HepG2 (cell line): ENCODE measurements around the gene CLASP1. TPM values are rescaled to one million over a fixed set of nuclear protein-coding genes. Genes with fewer than 3 reads are reported as not detected.
A peak's percentile ranks its signal among the peaks of the same experiment; 100 is the strongest.

ENCODE experiments used
- ARID5B ChIP-seq: IDR thresholded peaks from 2 replicates; pipeline ENCODE4 v1.4.0; 2020; ENCODE audit warnings: mild to moderate bottlenecking, missing genetic modification reagents
- CREM ChIP-seq, 2 experiments: sonication (generic) in 1 of 2; formaldehyde crosslinking in 1 of 2; IDR thresholded peaks; 2 replicates each; pipeline versions ENCODE4 v1.4.0 to v1.6.1; 2016 to 2020; ENCODE audit warnings: antibody characterized with exemption in 1 of 2, mild to moderate bottlenecking in 1 of 2, missing genetic modification reagents in 1 of 2
- DPF2 ChIP-seq: sonication (generic); formaldehyde crosslinking; IDR thresholded peaks from 2 replicates; pipeline ENCODE4 v1.4.0; 2020; ENCODE audit warnings: mild to moderate bottlenecking, low read depth, missing genetic modification reagents, borderline replicate concordance
- EP300 ChIP-seq, 3 experiments: sonication (generic) in 1 of 3; formaldehyde crosslinking in 1 of 3; IDR thresholded peaks; 2 replicates each; pipeline versions ENCODE4 v1.5.1 to v1.6.1; 2011 to 2020; ENCODE audit warnings: low read depth in 2 of 3, low read length in 2 of 3, borderline replicate concordance in 1 of 3, improper control_type of control experiment in 1 of 3, mild to moderate bottlenecking in 1 of 3, missing genetic modification reagents in 1 of 3, moderate library complexity in 1 of 3
- GFI1 ChIP-seq: sonication (generic); formaldehyde crosslinking; IDR thresholded peaks from 2 replicates; pipeline ENCODE4 v1.5.0; 2020; ENCODE audit warnings: missing genetic modification reagents, mild to moderate bottlenecking, borderline replicate concordance
- KAT8 ChIP-seq: IDR thresholded peaks from 2 replicates; pipeline ENCODE4 v1.6.1; 2016; ENCODE audit warnings: missing genetic modification reagents, missing compliant biosample characterization
- NR2F6 ChIP-seq, 2 experiments: IDR thresholded peaks; 2 replicates each; pipeline ENCODE4 v1.6.1; 2016; ENCODE audit warnings: antibody characterized with exemption in 1 of 2, mild to moderate bottlenecking in 1 of 2
- REST ChIP-seq, 2 experiments: IDR thresholded peaks; 2 replicates each; pipeline ENCODE4 v1.6.1; 2011 to 2012; ENCODE audit warnings: low read length in 2 of 2, borderline replicate concordance in 1 of 2, low read depth in 1 of 2, mild to moderate bottlenecking in 1 of 2, moderate library complexity in 1 of 2
- SMAD1 ChIP-seq: sonication (generic); formaldehyde crosslinking; IDR thresholded peaks from 2 replicates; pipeline ENCODE4 v1.4.0; 2020; ENCODE audit warnings: missing genetic modification reagents, low read depth, mild to moderate bottlenecking, borderline replicate concordance
- SOX5 ChIP-seq: IDR thresholded peaks from 2 replicates; pipeline ENCODE4 v1.6.1; 2016; ENCODE audit warnings: borderline replicate concordance
- SRSF1 ChIP-seq: fragments of 200-400 bp; formaldehyde crosslinking; optimal IDR thresholded peaks from 2 replicates; pipeline ENCODE3; 2017; ENCODE audit warnings: mild to moderate bottlenecking, low read depth, low read length, moderate library complexity
- TARDBP ChIP-seq: sonication (generic); formaldehyde crosslinking; IDR thresholded peaks from 2 replicates; pipeline ENCODE4 v1.8.0; 2022; ENCODE audit warnings: mild to moderate bottlenecking, missing genetic modification reagents
- UBTF ChIP-seq: sonication (generic); formaldehyde crosslinking; IDR thresholded peaks from 2 replicates; pipeline ENCODE4 v1.4.0; 2020; ENCODE audit warnings: mild to moderate bottlenecking, missing genetic modification reagents
- ZMYM4 ChIP-seq: sonication (generic); formaldehyde crosslinking; IDR thresholded peaks from 2 replicates; pipeline ENCODE4 v1.8.1; 2023; ENCODE audit warnings: mild to moderate bottlenecking, missing genetic modification reagents
- ZNF230 ChIP-seq: sonication (generic); formaldehyde crosslinking; IDR thresholded peaks from 2 replicates; pipeline ENCODE4 v1.4.0; 2020; ENCODE audit warnings: mild to moderate bottlenecking, missing genetic modification reagents
- polyA plus RNA-seq, 8 experiments: library from polyadenylated mRNA; depleted of rRNA in 3 of 8; stranded (reverse) in 7 of 8; unstranded in 1 of 8; fragments of >200 nt; fragmentation: Illumina TruSeq in 4 of 8; extraction: Trizol in 4 of 8; gene quantifications; 2 replicates each; pipeline versions ENCODE4 v1.2.1 to v1.2.3, GENCODE V29; 2011 to 2016; ENCODE audit warnings: low read depth in 4 of 8, missing spikeins in 1 of 8, mixed read lengths in 1 of 8; ENCODE audit not compliant: insufficient read depth in 1 of 8
- total RNA-seq, 5 experiments: library from RNA; depleted of rRNA; stranded (reverse); fragments of >200 nt; fragmentation: Illumina TruSeq; extraction: Trizol; gene quantifications; 2 replicates each; pipeline ENCODE4 v1.2.3, GENCODE V29; 2016; ENCODE audit warnings: low read depth in 1 of 5
- TF ChIP-seq, protein P1 (sequence below), 2 experiments: sonication (generic) in 1 of 2; formaldehyde crosslinking in 1 of 2; IDR thresholded peaks; 2 replicates each; pipeline versions ENCODE4 v1.4.0 to v1.6.1; 2018 to 2020; ENCODE audit warnings: missing genetic modification reagents in 2 of 2, borderline replicate concordance in 1 of 2, low read depth in 1 of 2, mild to moderate bottlenecking in 1 of 2, missing biosample characterization in 1 of 2

CLASP1 gene
- total and polyA plus RNA-seq, 2 of the 13 experiments (the other 11 are each of a cell fraction or from before 2014, with no cell fraction given) = 11.7 to 47.9 TPM

DNA sequence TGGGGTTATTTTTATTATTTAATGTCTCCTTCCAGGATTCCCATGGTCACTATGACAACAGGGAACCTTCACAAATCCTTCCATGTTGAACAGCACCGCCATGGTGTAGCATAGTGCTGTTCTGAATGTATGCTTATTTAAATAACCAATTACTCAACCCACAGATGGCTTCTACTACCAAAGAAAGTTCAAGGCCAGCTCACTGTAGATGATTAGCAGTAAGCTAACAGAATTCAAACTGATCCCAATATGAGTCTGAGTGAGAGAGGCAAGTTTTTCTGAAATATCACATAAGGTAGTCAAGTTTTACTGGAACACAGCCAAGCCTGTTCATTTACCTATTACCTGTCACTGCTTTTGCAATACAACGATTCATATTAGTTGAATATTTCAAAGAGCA is 51.2 kb downstream of the CLASP1 start (continued):
- TF ChIP-seq CREM (IDR thresholded peaks at IDR 0.05) (peak; percentile 45; the same call in 1 of the 2 replicates), CREM (CRISPR knock-in tag; IDR thresholded peaks at IDR 0.05) (no peak), SRSF1 (no peak), UBTF (CRISPR knock-in tag) (no peak), EP300 (IDR thresholded peaks at IDR 0.05; ENCODE audit: low read depth in 2 of 2, low read length in 2 of 2) (peak in 1 of 2 experiments; percentile 50; a peak in 2 of 4 replicates), EP300 (CRISPR knock-in tag; IDR thresholded peaks at IDR 0.05; ENCODE audit: borderline replicate concordance) (no peak), GFI1 (0 out of 2 replicates have a peak, but pooled peaks have one; percentile 45), SOX5 (peak; percentile 51), TARDBP (peak; percentile 58; the same call in 1 of the 2 replicates), KAT8 (CRISPR knock-in tag) (0 out of 2 replicates have a peak, but pooled peaks have one; percentile 54), SMAD1 (CRISPR knock-in tag) (no peak), DPF2 (CRISPR knock-in tag) (no peak), ARID5B (peak; percentile 67), ZNF230 (no peak), REST (IDR thresholded peaks at IDR 0.05; ENCODE audit: borderline replicate concordance in 1 of 2, low read depth in 1 of 2, low read length in 2 of 2) (no peak), NR2F6 (IDR thresholded peaks at IDR 0.05) (no peak; the same call in none of the 2 replicates), NR2F6 (CRISPR knock-in tag; IDR thresholded peaks at IDR 0.05) (peak; percentile 58; the same call in 1 of the 2 replicates), ZMYM4 (CRISPR knock-in tag) (peak; percentile 43; the same call in 1 of the 2 replicates)
- TF ChIP-seq, protein P1, sequence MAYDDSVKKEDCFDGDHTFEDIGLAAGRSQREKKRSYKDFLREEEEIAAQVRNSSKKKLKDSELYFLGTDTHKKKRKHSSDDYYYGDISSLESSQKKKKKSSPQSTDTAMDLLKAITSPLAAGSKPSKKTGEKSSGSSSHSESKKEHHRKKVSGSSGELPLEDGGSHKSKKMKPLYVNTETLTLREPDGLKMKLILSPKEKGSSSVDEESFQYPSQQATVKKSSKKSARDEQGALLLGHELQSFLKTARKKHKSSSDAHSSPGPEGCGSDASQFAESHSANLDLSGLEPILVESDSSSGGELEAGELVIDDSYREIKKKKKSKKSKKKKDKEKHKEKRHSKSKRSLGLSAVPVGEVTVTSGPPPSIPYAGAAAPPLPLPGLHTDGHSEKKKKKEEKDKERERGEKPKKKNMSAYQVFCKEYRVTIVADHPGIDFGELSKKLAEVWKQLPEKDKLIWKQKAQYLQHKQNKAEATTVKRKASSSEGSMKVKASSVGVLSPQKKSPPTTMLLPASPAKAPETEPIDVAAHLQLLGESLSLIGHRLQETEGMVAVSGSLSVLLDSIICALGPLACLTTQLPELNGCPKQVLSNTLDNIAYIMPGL (CRISPR knock-in tag; IDR thresholded peaks at IDR 0.05; ENCODE audit: borderline replicate concordance in 1 of 2, low read depth in 1 of 2) = no peak
